ENCODE measurements around the gene HSPB6.

- TF ChIP-seq CTCF (IDR thresholded peaks at IDR 0.05; ENCODE audit: low read depth, low read length, missing input control) = no peak
- TF ChIP-seq RAD21 (IDR thresholded peaks at IDR 0.05) = no peak
These were observed 33.2 kb downstream of the HSPB6 start for GRCh38 chr19:35723671-35724070.
